ENCODE measurements around the gene ATP8B3.
"Not testable (repeated sequence)": the region's sequence is repeated elsewhere in the genome, so short reads cannot be mapped to it uniquely, and the experiment has no call there.

The ATP8B3 gene

DNA sequence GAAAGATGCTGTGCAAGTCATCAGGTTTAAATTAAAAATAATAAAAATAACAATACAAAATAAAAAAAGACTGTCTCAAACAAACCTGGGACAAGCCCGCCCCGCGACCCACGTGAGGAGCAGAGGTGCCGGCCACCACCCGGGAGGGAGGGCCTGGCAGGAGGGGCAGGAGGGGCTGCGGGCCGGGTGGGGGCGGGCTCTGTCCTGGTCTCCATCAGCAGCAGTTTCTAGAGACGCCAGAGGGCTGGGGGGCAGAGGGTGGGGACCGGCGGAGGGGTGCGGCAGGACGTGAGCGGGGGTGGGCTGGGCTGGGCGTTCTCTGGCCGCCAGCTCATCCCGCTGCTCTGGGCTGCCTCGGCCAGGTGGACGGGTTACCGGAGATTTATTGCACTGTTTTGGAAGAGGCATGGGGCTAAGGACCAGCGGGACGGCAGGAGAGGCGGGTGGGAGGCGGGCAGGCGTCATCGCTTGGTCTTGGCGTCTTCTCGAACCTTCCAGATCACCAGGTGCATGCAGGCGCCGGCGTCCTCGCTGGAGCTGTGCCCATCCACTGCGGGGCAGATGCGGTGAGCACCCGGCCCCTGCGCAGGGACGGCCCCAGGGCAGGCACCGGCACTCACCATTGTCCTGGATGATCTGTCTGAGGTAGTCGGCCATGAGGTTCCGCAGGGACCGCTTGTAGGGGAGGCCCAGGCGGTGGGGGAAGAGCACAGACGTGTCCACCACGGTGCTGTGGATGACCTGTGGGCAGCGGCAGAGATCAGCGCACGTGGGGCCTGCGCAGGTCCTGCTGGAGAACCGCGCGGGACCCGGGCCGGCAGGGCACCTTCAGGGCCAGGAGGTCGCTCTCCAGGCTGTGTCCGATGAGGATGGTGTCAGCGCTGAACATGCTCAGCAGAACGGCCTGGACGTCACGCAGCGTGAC lies 3.8 kb upstream of the ATP8B3 start:
- no peak for DNase-seq

DNA sequence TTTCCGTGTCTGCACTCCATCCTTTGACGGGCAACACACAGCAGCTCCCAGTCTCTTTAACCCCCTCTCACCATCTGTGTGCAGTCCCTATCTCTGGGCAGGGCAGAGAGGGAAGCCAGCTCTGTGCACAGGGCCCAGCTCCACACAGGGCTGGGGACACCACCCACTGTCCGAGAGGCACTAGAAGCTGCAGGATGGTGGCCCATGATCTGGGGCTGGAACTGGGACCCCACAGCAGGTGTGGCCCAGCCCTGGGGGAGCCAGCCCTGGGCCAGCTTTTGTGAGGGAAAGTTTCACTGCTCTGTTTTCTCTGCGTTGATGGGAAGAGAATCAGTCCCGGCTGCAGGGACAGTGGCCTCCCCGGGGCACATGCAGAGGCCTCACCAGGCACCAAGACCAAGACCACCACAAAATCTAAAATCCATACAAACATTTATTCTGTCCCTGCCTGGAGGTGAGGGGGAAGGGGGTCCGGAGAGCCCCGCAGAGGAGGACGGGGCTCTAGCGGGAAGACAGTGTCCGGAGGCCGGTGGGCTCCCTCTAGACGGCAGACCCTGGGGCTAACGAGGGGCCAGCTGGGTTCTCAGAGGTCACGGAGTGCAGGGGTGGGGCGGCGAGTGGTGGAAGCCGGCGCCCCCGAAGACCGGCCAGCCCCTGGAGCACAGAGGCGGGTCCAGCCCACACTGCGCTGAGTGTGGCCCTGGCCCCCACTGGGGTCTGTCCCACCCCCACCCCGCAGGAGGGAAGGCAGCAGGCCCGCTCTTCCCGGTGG lies 2.9 kb upstream of the ATP8B3 start:
- DNase-seq = no peak

DNA sequence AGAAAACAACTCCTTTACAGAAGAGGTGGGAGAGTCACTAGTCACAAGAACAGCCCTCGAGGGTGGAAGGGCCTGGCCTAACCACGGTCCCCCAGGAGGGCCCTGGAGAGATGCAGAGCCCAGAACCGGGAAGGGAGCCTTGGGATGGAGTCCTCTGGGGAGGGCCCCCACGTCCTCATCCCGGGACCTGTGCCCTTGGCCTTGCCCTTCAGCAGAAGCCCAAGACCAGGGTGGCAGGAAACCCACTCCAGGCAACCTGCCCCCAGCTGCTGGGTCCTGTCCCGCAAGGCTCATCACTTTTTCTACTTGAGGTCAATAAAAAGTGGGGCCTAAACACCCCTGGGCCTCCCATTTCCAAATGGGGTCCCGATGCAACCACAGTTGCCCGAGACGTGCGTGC lies 2.3 kb upstream of the ATP8B3 start:
- no peak for DNase-seq

DNA sequence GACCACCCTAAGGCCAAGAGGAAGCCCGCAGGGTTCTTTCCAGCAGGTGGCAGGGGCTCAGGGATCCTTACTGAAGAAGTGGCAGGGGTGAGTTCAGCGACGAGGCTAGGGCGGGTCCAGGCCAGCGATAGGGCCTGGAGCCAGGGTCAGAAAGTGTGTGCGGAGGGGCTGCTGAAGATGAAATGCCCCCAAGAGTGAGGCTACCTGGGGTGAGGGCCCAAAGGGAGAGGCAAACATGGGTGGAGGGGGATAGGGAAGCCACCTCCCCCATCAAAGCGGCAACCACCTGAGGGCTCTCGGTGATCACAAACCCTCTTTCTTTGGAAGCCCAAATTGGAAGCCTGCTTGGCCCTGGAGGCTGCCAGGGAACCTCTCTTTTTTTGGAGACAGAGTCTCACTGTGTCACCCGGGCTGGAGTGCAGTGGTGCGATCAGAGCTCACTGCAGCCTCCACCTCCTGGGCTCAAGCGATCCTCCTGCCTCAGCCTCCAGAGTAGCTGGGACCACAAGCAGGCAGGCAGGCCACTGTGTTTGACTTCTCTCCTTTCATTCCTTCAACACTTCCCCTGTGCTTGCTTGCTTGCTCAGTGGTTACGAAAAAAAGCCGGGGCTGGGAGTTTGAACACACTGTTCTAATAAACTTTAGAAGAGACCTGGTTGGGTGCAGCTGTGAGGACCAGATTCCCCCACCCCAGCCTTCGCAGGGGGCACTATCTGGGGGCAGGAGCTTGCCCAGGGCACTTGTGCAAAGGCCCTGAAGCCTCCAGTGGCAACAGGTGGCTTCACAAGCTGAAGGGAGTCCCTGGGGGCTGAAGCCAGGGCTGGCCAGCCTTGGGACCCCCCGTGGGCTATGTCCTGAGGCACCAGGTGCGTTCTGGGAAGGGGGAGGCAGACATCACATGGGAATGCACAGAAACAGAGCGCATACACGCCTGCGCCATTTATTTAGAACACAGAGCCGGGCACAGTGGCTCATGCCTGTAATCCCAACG lies 1.4 kb upstream of the ATP8B3 start:
- no peak for DNase-seq

DNA sequence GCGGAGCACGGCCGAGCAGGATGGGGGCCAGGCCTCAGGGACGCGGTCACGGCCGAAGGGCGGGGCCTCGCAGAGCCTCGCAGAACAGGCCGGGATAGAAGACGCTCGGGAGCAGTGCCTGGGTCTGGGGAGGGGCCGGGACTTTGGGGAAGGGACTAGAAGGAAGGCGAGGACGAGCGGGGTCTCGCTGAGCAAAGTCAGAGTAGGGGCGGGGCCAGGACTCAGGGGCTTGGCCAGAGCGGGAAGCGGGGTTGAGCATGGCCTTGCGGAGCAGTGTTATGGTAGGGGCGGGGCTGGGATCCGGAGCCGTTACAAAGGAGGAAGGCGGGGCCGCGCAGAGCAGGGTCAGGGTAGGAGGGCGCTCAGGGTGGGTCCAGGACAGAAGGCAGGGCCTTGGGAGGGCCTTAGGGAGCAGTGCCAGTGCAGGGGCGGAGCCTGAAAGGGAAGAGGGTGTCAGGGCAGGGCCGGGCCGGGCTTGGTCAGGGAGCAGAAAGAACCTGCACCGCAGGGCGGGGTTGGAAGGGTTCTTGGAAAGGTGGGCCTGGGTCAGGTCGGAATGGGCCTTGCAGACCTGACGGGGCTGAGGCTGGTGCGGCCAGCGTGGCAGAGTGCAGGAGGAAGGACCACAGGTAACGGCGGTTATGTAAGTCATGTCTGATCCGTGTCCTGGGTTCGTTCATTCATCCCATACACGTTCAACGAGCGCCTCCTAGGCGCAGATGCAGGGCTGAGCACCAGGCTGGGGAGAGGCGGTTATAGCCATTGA lies 533 bp upstream of the ATP8B3 start:
- DNase-seq = peak; percentile 79

DNA sequence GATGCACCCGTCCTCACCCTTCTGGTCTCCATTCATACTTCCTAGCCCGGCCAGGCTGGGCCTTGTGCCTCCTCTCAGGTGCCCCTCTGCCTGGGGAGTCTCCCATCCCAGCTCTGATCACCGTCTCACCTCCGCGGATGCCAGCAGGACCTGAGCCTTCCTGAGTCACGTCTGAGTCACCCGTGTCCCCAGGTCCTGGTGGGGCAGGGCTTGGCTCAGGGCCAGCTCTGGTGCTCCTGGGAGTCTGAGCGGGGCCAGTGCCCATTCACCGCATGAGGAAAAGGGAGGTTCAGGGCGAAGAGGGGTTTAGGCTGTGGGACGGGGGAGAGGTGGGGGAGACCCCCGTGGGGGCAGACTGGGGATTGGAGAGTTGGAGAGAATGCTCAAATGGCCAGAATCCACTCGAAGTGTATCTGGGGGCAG lies 593 bp downstream of the ATP8B3 start:
- DNase-seq = no peak

DNA sequence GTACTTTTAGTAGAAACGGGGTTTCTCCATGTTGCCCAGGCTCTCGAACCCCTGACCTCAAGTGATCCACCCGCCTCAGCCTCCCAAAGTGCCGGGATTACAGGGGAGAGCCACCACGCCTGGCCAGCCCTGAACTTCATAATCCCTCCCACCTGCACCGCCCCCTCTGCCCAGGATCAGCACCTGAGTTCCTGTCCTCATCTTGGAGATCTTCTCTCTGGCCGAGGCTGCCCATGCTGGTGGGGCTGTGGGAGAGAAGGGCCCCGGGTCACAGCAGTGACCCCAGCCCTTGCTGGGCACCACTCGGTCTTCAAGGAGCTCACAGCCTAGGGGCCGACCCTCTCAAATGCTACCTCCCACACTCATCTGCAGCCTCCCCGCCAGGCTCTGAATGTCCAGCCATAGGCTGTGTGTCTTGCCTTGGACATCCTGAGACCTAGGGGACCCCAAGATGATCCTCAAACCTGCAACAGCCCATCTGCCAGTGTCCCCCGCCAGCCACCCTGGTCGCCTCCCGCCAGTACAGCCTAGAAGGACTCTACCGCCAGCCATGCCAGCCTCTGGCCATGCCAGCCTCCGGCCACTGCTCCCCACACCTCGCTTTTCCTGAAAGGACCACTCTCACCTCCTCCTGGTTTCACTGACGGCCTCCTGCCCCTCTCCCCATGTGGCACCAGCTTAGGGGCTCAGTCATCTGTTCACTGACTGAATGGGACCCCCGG lies 1.5 kb downstream of the ATP8B3 start:
- no peak for DNase-seq

DNA sequence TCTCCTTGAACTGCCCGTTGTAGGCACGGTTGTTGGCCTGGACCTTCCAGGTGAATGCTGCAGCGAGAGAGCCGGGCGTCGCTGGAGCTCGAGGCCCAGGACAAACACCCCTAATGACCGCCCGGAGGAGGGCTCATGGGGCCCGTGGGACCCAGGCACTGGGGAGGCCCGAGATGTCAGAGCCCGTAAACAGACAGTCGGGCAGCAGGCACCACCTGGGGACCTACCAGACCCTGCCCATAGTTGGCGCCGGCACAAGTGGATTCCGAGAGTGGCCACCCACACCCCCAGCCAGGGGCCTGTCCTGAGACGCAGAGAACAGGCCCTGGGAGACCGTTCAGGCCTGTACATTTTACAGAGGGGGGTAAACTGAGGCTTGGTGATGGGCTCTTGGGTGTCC lies 2.4 kb downstream of the ATP8B3 start:
- DNase-seq = no peak

DNA sequence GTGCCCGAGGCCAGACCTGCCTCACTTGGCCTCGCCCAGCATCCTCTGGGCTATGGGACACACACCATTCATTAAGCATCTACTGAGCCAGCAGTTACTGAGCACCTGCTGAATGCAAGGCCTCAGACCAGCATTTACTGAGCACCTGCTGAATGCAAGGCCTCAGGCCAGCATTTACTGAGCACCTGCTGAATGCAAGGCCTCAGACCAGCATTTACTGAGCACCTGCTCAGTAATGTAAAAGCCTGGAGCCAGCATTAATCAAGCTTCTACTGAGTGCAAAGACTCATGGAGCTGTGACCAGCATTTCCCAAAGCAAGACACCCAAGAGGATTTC lies 3.7 kb downstream of the ATP8B3 start:
- DNase-seq = no peak

DNA sequence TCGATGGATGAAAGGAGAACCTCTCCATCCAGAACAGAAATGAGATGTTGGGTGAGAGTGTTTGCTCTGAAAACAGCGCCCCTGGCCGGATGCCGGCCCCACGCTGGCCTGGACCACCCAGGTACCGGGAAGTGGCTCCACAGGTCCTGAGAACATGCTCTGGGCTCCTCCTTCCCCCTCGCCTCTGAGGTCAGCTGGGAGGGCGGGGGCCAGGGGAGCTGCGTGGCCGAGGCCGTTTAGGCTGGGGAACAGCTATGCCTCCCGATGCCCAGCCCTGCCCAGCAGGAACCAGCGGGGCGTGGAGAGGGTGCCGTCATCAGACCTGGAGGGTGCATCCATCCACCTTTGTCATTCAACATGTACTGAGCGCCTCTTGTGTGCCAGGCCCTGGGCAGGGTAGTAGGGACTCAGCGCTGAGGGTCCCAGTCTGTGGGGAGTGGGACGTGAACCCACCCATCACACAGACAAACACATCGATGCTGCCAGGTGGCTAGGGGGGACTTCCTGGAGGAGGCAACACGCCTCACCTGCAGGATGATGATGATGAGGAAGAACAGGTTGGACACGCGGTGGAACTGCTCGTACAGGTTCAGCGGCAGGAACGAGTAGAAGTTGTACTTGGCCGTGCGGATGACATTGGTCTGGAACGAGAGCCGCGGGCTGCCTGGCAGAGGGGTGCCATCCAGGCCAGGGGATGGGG lies 4.2 kb downstream of the ATP8B3 start:
- DNase-seq = no peak

DNA sequence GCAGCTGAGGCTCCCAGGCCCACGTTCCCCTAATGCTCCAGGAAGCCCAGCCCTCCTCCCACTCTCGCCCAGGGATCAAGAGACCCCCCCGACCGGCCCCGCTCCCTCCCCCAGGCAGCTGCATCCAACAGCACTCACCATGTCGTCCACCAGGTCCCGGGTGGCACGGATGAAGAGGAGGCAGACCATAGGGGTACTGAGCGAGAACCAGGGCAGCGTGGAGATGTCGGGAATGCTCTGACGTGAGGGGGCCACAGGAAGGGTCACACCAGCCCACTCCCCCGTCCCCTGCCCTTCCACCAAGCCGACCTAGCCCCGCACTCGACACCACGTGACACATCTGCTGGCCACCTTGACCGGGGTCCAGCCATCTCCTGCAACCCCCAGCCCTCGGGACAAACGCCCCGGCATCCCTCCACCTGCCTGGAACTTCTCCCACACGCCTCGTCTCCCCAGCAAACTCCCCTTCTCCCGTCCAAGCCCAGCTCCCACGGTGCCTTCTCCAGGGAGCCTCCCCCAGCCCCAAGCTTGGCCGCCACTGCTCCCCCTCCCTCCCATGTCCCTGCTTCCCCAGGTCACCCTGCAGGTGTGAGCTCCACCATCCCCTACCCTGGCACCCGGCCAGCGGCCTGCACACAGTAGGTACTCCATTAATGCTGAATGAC lies 4.9 kb downstream of the ATP8B3 start:
- no peak for DNase-seq

DNA sequence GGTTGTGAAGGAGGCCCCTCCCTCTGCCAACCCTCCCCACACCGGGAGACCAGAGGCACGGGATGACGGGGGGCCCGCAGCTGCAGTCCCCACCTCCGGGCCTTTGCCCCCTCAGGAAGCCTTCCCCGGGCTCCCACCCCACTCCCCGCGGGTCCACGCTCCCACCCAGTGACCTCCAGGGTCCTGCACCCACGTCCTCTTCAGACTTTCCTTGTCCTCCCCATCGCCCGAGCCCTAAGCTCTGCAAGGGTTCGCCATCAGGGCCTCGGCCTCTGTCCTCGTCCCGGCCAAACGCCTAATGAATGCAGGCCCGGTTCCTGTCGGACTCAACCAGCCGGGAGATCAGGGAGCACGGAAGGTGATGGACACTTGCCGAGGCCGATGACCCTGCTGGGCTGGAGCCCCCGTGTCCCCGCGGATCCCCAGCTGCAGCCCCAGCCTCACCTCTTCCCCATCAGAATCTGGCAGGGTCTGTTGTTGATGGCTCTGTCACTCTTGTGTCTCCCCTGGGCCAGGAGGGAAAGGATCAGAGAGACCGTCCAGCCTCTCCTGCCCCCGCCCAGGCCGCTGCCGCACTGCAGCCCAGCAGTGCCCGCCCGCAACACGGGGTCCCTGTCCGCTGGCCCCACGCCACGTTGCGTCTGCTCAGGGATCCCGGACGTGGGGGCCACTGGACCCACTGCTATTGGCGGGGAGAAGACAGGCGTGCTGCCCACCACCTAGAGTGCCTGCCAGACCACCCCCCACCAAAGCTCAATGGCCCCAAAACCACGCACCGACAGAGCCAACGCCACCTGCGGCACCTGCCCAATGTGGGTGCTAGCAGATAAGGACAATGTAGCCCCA lies 5.7 kb downstream of the ATP8B3 start:
- no peak for DNase-seq

DNA sequence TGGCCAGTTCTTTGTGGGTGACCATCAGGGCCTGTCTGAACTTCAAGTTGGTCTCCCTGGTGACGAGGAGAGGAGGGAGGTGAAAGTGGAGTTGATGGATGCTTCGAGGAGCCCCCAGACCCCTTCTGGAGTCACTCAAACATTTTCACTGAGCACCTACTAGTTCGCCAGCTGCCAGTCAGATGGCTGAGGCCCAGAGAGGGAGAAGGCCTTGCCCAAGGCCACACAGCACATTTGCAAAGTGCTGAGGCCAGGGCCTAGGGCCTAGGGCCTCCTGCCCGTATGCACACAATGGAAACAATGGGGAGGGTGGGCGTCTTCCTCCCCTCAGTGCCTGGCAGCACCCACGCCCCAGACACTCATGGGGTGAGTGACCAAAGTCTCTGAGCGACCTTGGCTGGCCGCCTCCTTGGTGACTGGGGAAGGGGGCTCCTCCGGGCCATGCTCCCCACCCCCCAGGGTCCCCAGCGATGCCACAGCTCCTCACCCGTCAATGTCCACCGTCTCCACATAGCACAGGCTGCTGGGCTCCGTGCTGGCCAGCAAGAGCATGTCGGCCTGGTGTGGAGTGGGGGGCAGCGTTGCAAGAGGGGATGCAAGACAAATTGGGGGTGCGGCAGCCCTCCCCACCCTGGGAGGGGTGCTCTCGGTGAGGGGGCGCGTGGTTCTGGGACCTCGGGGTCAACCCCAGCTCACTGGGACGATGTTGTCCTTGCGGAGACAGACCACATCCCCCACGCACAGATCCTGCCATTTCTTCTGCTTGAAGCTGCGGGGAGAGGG lies 6.5 kb downstream of the ATP8B3 start:
- DNase-seq = no peak

DNA sequence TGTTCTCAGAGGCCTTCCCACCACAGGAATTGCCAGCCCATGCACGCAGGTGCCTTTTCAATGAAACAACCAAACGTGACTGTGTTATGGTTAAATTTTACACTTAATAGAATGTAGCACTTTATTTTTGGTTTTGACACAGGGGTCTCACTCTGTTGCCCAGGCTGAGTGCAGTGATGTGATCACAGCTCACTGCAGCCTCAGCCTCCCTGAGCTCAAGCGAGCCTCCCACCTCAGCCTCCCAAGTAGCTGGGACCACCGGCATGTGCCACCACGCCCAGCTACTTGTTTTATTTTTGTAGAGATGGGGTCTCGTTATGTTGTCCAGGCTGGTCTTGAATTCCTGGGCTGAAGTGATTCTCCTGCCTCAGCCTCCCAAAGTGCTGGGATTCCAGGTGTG lies 7.2 kb downstream of the ATP8B3 start:
- DNase-seq = no peak

DNA sequence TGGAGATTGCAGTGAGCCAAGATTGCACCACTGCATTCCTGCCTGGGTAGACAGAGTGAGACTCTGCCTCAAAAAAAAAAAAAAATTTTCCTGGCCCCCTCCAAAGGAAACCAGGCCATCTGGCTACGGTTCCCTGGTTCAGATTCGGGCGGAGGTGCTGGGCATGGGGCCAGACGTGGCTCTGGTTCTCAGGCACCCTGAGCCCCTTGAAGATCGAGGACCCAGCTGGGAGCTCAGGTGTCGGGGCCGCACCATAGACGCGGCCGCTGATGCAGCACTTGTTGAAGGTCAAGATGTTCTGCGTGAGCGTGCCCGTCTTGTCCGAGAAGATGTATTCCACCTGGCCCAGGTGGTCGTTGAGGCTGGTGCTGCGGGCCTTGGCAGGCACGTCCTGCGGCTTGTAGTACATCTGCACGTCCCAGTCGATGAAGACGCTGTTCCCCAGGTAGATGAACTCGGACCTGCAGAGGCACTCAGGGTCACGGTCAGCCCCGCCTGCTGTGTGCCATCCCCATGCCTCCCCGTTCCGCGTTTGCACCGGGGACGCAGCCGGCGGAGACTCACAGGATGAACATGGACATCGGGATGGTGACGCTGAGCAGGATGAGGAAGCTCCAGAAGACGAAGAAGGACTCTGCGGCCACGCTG lies 12.3 kb downstream of the ATP8B3 start:
- DNase-seq = no peak

DNA sequence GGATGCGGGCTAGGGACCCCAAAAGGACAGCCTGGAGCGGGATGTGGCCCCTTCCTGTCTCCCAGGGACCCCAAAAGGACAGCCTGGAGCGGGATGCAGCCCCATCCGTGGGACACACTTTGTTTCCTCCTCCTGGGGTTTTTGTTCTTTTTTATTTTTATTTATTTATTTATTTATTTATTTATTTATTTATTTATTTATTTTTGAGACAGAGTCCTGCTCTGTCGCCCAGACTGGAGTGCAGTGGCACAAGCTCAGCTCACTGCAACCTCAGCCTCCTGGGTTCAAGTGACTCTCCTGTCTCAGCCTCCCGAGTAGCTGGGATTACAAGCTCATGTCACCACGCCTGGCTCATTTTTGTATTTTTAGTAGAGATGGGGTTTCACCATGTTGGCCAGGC lies 14.8 kb downstream of the ATP8B3 start:
- DNase-seq = not testable (repeated sequence)

DNA sequence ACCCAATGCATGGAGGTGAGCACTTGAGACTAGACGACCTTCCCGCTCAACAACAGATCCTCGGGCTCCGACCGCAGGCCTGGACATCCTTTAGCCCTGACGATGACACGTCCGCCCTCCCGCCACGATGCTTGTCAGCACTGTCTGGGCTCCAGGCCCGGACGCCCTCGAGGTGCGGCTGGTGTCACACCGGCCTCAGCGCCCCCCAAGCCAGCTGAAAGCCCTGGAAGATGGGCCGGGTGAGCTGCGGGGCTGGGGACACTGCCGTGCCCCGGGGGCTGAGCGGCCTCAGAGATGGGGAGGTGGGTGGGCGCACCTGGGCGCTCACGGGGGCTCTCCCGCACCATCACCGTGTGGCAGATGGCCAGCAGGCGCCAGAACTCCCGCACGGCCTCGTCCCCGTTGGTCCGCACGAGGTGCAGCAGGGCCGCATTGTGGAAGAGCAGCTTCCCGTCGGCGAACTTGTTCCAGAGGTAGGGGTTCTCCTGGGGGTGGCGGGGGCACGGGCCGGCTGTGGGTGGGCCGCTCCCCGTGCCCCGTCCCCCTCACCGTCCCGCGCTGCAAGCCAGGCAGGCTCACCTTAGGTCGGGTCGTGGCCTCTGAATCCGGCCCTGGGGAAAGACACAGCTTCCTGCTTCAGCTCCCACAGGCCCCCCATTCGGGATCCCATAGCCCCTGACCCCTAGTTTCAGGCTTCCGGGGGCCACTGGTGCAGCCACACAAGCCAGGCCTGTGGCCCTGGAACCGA lies 15.5 kb downstream of the ATP8B3 start:
- DNase-seq = no peak
